Body of pancreas (tissue), 4 donors: Measurements from ENCODE around the gene STARD8.

Experiments used
- CTCF ChIP-seq, 7 experiments: fragments of 450-650 bp in 4 of 7; fragments of 200-600 bp in 3 of 7; sonication (generic) in 3 of 7; IDR thresholded peaks; one replicate each; pipeline ENCODE4 v1.5.1; 2016 to 2019; ENCODE audit warnings: antibody characterized with exemption in 7 of 7
- POLR2A ChIP-seq, 3 donors: fragments of 450-650 bp; IDR thresholded peaks; one replicate each; pipeline ENCODE4 v1.6.1; 2016; ENCODE audit warnings: antibody characterized with exemption in 3 of 3, mild to moderate bottlenecking in 2 of 3

GRCh38 chrX:68711845-68712244 lies 64.4 kb downstream of the STARD8 start:
- no peak for TF ChIP-seq POLR2A (IDR thresholded peaks at IDR 0.05)
- no peak for TF ChIP-seq CTCF (IDR thresholded peaks at IDR 0.05)
